Smooth muscle cell of the pulmonary artery (primary cell): ENCODE results near the gene B3GNT5. TPM values are rescaled to one million over a fixed set of nuclear protein-coding genes. Genes with fewer than 3 reads are reported as not detected.

Experiments
- total RNA-seq: library from RNA; depleted of rRNA; stranded (reverse); fragments of >200 nt; gene quantifications from 2 replicates; pipeline ENCODE4 v1.2.3, GENCODE V29; 2014

The B3GNT5 gene
- 2.0 and 3.7 TPM in 2 replicates for total RNA-seq

GRCh38 chr3:183252973-183253527 lies at the start of gene B3GNT5:
TSS of gene B3GNT5 (plus strand) at chr3:183253253. CDS start at chr3:183269799, 16,546 bp downstream.

Other genes starting within 250 kb of the B3GNT5 start
- gene MCCC1, start 153.8 kb upstream of the B3GNT5 start, total RNA-seq: 23.9 and 24.1 TPM in 2 replicates
- 0.36 and 0.59 TPM in 2 replicates for gene LAMP3, start 90.5 kb upstream of the B3GNT5 start, total RNA-seq
- gene MCF2L2, start 175.4 kb downstream of the B3GNT5 start, total RNA-seq: 0.13 and 0.33 TPM in 2 replicates